HG03095 (cell line): Measurements from ENCODE around the gene FAR2.
"Not testable (repeated sequence)": the region's sequence is repeated elsewhere in the genome, so short reads cannot be mapped to it uniquely, and the experiment has no call there.

ENCODE experiments used
- ATAC-seq: cut with Tn5 transposase; IDR thresholded peaks from one replicate; pipeline ENCODE4 v1.9.1; 2021; ENCODE audit warnings: moderate library complexity; ENCODE audit not compliant: unreplicated experiment

The FAR2 gene

DNA sequence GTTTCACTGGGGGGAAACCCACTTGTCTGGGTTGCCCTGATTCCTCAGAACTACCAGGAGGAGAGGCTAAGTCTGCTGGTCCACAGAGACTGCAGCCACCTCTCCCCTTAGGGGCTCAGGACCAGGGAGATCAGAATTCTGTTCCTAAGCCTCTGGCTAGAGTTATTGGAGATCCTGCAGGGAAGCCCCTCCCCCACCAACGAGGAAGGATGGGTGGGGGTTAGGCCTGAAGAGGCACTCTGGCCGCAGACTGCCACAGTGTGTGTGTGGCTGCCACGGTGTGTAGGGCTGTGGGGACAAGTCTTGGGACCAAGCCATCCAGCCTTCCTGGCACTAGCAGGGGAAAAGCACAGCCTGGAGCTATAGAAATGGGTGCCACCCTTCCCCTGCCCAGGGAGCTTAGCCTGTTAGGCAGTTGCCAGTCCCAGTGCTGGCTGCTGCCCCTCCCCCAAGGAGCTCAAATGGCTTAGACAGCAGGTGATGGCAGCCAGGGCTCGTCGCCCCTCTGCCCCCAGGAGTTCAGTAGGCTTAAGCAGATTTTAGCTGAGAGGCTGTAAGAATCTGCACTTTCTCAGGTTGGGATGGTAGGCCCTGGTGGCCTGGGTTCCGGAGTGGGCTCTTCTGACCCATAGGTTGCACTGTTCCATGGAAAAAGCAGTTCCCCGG lies 124.2 kb downstream of the FAR2 start:
- no peak for ATAC-seq

DNA sequence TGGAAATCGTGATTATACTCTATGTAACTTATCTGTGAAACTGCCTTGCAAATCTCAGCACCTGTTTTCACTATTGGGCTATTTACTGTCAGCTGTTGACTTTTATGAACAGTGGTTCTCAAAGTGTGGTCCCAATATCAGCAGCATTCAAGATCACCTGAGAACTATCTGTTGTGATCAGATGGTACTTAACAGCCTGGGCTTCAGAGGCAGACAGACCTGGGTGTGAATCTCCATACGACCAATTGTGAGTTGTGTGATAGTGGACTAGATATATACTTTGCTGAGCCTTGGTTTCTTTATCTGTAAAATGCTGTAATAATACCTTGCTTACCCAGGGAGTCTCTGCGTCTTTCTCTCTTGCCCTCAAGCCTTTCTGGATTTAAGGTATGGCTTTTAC lies 126.8 kb downstream of the FAR2 start:
- ATAC-seq, result no peak

DNA sequence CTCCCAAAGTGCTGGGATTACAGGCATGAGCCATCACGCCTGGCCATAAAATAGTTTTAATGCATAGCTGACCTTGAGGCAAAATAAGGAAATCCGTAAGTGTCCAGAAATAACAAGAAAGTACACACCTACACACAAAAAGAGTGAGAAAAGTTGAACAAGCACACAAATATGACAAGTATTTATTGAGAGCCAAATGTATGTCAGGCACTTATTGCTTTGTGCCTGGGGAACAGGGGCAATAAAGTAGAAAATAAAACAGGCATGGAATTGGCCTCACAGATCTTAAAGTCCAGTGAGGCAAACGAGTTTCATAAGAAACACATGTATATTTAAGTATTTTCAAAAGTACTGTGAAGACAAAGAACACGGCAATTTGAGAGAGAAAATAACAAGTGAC lies 128.2 kb downstream of the FAR2 start:
- ATAC-seq, result no peak

DNA sequence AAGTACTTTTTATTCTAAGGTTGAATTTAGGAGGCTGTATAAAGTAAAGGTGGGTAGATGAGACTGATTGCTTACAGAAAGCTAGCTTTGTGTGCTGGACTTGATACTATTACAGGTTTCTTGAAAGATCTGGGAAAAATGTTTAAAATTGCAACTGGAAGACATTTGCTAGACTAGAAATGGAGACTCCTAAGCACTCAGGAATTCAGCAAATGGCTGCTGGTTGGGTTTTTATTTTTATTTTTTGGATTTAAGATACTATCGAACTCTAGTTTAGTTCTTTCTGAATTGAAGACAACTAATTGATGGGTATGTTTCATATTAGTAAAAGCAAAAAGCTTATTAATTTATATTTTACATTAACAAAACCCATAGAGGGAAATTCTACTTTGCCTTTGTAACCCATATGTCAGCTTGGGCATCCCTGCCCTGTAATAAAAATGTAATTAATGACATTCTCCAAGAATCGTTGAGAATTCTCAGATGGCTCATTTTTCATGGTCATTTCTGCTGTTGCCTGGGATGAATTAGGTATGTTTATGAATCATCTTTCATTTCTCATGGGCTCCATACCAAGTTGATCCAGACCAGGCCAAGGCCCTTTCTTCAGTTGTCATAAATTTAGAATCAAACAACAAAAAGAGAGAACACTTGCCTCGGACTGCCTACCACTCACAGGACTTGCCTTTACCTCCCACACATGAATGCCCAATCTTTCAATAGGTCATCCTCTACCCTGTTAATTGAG lies 129.8 kb downstream of the FAR2 start:
- ATAC-seq, result no peak

DNA sequence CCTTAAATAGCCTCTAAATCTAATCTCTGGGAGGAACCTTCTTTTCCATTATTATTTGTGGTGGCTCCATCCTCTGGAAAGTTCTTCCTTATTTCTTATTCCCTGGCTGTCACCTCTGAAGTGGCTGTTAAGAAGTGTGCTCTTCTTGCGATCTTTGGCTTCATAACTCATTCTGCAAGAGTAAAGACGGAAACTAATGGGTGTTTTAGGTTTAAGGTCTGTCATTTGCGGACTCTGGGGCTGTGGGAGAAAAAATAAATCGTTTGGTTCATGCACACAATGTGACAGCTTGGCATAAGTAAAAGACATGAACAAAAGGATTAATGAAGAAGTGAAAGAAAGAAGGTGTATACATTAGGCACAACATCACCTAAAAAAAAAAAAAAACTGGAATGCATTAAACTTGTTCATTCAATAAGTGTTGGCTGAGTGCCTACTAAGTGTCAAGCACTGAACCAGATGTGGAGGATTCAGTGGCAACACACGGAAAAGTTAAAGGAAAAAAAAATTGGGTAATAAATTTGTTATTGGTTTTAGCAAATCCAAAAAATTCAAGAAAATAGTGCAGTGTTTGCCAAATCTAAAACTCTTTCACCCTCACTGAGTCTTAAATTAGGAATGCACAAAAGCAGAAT lies 132.4 kb downstream of the FAR2 start:
- ATAC-seq, result no peak

DNA sequence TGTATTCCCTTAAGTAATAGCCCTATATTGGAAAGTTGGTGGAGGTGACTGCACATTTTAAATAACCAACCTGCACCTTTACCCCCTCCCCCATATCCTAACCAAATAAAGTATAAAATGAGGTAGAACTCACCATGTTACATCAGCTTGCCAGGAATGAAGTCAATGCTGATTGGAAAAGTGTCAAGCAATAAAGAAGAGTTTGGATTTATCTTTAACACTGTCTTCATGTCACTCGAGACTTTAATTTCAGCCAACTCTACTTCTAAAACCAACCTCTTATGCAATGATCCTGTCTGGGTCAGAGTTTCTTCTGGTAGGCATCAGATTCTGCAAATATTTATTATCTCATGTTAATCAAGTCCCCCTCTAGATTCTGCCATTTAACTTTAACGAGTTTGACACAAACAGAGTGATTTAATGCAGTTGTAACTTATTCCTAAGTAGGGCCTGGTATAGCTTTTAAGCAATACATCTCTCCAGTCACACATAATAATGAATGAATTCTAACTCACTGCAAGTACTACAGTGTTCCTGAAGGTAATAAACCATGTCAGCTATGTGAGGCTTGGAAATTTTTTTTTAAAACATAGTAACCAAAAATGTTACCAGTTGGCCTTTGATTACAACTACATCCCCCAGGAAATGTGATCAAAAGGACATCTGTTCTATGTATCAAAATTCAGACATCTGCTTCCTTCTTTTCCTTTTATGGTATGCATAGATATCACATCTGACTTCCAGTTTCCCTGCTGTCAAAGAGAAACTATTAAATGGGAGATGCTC lies 133.1 kb downstream of the FAR2 start:
- no peak for ATAC-seq

DNA sequence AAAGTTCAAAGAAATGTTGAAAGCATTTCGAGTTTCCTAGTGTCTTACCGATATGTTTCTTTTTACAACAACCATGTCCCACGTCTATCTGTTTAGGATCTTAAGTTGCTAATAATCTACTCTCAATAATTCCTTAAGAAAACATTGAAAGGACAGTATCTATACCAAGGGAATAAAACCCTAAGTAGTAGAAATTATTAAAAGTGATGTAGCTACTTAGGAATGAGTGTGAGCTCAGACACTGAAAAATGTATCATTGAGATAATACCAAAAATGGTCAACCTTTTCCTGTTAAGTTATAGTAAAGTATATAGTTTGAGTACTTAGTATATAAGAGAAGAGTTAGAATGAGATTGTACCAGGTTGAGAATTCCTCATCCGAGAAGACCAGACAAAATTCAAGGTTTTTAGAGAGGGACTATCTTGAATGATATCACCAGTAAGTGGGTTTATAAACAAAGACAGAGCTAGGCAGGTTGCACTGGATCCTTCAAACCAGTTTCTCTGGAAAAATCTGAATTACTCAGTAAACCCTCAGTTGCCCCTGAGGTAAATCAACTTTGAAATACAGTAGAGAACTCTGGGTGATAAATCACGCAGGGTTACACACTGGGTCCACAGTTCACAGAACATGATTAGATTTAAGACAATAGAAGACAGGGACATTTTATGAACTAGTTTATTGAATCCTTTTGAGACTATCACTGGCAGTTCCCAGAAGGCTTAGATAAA lies 135.1 kb downstream of the FAR2 start:
- no peak for ATAC-seq

DNA sequence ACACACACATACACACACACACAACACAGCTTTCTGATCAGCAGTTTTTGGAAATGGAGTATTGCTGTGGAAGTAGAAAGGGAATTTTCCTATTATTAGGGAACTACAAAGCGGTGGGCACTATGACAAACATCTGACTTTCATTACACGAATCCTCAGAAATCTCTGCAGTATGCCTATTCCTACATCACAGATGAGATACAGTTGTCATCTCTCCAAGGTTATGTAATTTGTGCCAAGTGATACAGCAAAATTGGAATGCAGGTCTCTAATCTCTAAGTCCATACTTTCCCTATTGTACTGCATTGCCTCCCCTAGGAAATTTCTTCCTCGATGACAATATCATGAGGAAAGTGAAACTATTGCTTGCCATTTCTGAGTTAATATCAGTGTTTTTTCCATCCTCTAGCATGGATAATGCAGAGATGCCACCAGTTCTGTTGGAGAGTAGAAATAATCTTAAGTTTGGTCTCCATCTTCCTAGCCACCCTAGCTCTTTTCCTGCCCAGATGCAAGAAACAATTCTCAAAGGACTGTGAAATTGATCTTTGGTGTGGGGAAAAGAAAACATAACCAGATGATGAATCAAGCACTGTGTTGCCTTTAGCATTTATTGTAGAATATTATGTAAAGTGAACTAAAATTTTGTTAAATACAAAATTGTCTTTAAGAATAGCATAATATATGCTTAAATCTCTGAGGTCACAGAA lies 137.2 kb downstream of the FAR2 start:
- ATAC-seq, result no peak

DNA sequence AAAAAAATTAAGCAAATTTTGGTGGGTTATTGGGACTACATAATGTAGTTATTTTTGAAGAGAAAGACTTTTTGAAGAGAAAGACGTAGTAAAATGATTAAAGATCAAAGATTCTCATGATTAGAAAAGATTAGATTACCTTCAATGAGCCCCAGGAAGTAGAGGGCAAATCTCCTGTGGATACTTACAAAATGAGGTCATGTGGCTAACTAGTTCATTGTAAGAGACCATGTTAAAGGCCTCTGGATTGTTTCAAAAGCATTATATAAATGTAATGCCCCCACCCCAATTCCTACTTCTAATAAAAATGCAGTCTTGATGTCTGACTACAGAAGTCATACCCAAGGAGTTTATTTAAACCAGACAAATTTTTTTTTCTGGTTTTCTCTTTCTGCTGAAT lies 138.5 kb downstream of the FAR2 start:
- no peak for ATAC-seq

DNA sequence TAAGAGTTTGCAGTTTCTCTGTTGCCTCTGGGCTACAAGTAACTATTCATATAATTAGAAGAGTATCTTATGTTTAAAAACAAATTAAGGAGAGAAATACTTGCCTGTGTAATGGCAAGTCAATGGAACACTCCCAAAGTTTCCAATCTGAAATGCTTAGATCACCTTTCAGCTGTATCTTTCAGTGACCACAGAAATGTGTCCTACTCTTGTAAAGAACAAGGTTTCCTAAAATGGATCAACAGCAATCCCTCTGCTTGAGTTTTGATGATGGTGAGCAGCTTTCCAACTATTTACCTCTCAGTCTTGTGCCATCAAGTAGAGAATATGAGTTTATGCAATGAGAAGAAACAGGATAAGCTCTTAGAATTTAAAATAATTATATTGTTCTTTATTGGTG lies 139.0 kb downstream of the FAR2 start:
- no peak for ATAC-seq

DNA sequence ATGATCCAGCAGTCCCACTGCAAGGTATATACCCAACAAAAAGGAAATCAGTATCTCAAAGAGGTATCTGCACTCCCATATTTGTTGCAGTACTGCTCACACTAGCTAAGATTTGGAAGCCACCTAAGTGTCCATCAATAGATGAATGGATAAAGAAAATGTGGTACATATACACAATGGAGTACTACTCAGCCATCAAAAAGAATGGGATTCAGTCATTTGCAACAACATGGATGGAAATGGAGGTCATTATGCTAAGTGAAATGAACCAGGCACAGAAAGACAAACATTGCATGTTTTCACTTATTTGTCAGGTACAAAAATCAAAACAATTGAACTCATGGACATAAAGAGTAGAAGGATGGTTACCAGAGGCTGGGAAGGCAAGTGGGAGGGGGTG lies 141.4 kb downstream of the FAR2 start:
- not testable (repeated sequence) for ATAC-seq

DNA sequence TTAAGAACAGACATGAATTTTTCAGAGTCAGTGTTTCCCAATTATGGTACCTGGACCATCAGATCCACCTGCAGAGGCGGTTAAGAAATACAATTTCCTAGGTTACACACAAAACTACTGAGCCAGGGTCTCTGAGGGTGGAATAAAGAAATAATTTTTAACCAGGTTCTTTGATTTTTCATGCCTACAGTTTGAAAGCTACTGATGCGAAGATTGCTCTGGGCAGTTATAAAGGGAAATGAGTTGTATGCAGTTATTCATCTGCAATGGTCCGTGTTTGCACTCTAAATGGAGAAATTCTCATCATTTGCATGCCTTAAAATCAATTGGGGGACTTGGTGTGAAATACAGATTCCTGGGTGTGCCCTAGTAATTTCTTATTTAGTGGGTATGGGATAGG lies 142.1 kb downstream of the FAR2 start:
- no peak for ATAC-seq

DNA sequence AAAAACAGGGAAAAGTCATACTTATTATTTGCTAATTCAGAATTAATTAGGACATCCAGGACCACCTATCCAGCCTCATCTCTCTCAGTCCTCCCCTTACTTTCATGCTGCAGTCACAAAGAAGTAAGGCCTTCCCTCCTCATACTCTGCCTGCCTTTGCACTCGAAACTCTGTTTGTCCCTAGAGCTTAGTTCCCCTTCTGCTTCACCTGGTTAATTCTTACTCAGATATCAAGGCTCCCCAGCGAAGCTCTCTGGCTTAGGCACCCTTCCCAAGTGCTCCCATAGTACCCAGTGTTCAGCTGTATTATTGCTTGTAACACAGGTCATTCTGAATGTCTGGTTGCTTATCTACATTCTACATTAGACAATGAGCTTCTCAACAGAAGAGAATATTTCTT lies 150.6 kb downstream of the FAR2 start:
- ATAC-seq, result no peak

DNA sequence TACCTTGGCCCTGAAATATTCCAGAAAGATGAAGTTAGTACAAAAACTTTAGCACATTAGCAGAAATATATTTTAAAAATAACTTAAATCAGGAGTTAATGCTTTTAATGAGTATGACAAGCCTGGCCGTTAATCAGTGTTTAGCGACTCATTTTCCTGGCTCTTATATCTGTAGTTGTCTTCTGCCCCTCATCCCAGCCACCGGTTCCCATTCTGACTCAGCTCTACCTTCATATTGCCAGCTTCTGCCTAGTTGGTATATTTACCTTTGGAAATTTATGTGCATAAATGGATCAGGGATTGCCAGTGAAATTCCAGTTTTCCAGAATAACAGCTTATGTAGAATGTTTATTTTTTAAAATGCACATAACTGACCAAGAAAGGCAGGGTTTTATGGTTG lies 152.0 kb downstream of the FAR2 start:
- no peak for ATAC-seq

DNA sequence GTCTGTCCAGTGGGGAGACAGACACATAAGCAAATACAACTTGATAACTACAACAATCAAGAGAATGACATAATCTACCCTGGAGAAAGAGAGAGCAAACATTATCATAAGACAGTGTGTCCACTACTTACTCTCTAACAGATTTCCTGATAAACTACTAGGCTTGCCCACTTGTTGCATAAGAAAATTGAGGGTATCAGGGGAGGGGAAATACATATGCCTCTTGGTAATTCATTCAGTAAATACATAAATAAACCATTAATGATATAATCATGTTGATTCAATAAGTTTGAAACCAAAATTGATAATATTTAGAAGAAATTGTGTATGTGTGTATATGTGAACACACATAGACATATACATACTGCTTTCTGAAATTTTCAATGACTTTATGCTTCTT lies 155.3 kb downstream of the FAR2 start:
- no peak for ATAC-seq

DNA sequence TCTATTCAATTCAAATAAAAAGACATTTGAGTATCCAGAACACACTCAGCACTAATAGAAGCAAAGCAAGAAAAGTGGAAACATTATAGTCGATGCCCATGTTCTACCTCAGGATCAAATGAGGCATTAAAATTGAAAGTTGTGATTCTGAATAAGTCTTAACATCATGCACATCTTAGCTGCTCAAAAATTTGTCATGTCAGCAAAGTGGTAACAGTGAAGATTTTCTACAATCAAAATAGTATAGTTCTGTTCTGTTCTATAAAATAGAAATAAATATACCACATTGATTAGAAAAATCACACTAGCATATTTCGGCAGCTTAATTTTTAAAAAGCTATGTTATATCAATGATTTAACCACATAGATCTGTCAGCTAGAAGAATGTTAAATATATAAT lies 157.2 kb downstream of the FAR2 start:
- no peak for ATAC-seq

DNA sequence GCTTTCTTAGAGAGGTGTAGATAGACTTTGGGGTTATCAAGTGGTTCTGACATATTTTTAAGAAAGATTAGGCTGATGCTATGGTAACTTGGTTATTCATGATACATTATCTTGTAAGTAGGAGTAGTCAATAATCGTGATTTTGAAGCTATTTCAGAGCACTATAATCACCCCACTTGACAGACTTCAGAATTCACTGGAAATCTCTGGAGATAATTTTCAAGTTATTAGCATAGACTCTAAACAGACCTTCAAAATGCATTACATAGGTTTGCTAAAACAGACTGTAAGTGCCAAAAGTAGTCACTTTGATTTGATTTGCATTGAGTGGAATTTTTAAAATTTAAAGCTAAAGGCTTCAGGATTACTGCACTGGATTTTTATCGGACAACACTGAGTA lies 157.6 kb downstream of the FAR2 start:
- no peak for ATAC-seq

DNA sequence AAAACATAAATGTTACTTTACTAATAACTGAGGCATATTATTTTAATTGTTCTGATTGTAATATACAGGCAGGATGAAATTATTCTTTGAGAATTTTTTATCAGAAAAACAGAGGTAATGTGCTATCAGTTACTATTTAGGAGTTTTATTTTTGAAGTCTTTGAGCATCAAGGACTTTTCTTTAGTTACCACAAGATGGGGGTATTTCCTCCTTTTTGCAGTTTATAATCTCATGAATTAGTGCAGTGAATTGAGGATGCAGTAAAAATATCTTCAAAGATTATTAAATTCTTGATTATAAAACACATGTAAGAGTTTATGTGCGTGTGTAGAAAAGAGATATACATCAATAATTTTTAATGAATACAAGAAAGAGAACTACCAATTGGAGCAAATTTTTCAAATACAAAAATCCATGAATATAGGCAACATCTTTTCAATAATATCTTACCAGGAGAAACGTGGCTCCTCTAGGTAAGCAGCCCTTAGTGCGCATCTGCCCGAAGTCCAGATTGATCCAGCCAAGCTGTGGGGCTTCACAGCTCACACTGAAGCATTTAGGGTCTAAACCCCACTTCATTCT lies 160.3 kb downstream of the FAR2 start:
- ATAC-seq, result no peak

DNA sequence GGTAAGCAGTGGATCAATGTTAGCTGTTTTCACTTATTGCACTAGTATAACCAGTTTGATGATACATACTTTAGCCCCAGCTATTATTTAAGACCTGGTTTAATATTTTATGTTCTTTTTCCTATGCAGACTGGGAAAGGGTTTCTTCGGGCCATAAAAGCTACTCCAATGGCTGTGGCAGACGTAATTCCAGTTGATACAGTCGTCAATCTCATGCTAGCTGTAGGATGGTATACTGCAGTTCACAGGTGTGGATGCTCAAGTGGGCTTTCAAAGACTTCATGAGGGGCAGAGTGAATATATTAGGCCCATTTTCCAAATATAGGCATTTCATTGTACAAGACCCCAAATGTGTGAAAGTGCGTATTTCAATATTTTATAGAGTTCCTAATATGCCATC lies 161.8 kb downstream of the FAR2 start:
- ATAC-seq, result no peak

DNA sequence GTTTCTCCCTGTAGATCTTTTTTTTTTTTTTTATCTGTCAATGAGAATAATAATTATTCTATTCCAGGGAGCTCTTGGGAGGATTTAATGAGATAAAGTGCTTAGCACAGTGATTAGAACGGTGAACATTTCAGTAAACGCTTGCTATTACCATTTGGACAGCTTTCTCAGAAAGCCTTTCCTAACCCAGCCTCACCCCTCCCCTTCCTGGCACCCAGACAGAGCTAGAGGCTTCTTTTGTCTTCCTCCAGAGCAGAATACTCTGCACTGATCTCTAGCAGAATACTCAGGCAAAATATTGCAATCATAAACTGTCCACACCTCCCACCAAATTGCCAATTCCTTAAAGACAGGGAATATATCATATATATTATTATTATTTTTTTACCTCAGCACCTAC lies 165.3 kb downstream of the FAR2 start:
- ATAC-seq, result no peak
